ENCODE results near the gene SPNS1.

Gene SPNS1

GRCh38 chr16:29007730-29008593 lies 33.4 kb downstream of the SPNS1 start:
- H3K27ac ChIP-seq (ENCODE audit: low read depth, low read length): no peak overlapping the region
- H3K9ac ChIP-seq (ENCODE audit: low read depth in 1 of 2, low read length in 2 of 2): no peak overlapping the region

GRCh38 chr16:29009050-29009837 lies 34.7 kb downstream of the SPNS1 start:
- Histone ChIP-seq H3K27me3 (ENCODE audit: control insufficient read depth in 1 of 2, insufficient read depth in 2 of 2, low read length in 2 of 2) (no peaks in the 10 kb centered on the region), H3K9ac (ENCODE audit: low read depth in 1 of 2, low read length in 2 of 2) (no peak overlapping the region), H3K9me3 (ENCODE audit: control insufficient read depth in 1 of 2, low read length in 2 of 2) (no peaks in the 10 kb centered on the region), H3K4me3 (ENCODE audit: low read depth in 1 of 2, low read length in 2 of 2) (no peak overlapping the region), H3K36me3 (ENCODE audit: control insufficient read depth in 1 of 2, insufficient read depth in 2 of 2, low read length in 2 of 2) (no peaks in the 10 kb centered on the region), H3K4me1 (ENCODE audit: control insufficient read depth in 1 of 2, insufficient read depth in 2 of 2, low read length in 2 of 2) (peaks cover 5% of the 10 kb centered on the region in 2 donors), H3K27ac (ENCODE audit: low read depth, low read length) (no peak overlapping the region)

More at GRCh38 chr16:29007730-29008593, 33.4 kb downstream of the SPNS1 start:
- Histone ChIP-seq H3K36me3 (ENCODE audit: control insufficient read depth in 1 of 2, insufficient read depth in 2 of 2, low read length in 2 of 2) (no peaks in the 10 kb centered on the region), H3K27me3 (ENCODE audit: control insufficient read depth in 1 of 2, insufficient read depth in 2 of 2, low read length in 2 of 2) (no peaks in the 10 kb centered on the region), H3K4me3 (ENCODE audit: low read depth in 1 of 2, low read length in 2 of 2) (no peak overlapping the region), H3K4me1 (ENCODE audit: control insufficient read depth in 1 of 2, insufficient read depth in 2 of 2, low read length in 2 of 2) (no peaks in the 10 kb centered on the region), H3K9me3 (ENCODE audit: control insufficient read depth in 1 of 2, low read length in 2 of 2) (no peaks in the 10 kb centered on the region)

- H3K9ac ChIP-seq (ENCODE audit: low read depth in 1 of 2, low read length in 2 of 2): no peak overlapping the region
- H3K27me3 ChIP-seq (ENCODE audit: control insufficient read depth in 1 of 2, insufficient read depth in 2 of 2, low read length in 2 of 2): no peaks in the 10 kb centered on the region
- no peak overlapping the region for H3K4me3 ChIP-seq (ENCODE audit: low read depth in 1 of 2, low read length in 2 of 2)
- H3K4me1 ChIP-seq (ENCODE audit: control insufficient read depth in 1 of 2, insufficient read depth in 2 of 2, low read length in 2 of 2): peaks cover 5 to 8% of the 10 kb centered on the region in 2 donors
- H3K27ac ChIP-seq (ENCODE audit: low read depth, low read length): no peak overlapping the region
- H3K36me3 ChIP-seq (ENCODE audit: control insufficient read depth in 1 of 2, insufficient read depth in 2 of 2, low read length in 2 of 2): no peaks in the 10 kb centered on the region
- H3K9me3 ChIP-seq (ENCODE audit: control insufficient read depth in 1 of 2, low read length in 2 of 2): no peaks in the 10 kb centered on the region
Observed at GRCh38 chr16:29009838-29010166, 35.2 kb downstream of the SPNS1 start.

- Histone ChIP-seq H3K4me1 (ENCODE audit: control insufficient read depth in 1 of 2, insufficient read depth in 2 of 2, low read length in 2 of 2) (peaks cover 5 to 8% of the 10 kb centered on the region in 2 donors), H3K27ac (ENCODE audit: low read depth, low read length) (no peak overlapping the region), H3K4me3 (ENCODE audit: low read depth in 1 of 2, low read length in 2 of 2) (no peak overlapping the region), H3K27me3 (ENCODE audit: control insufficient read depth in 1 of 2, insufficient read depth in 2 of 2, low read length in 2 of 2) (no peaks in the 10 kb centered on the region), H3K36me3 (ENCODE audit: control insufficient read depth in 1 of 2, insufficient read depth in 2 of 2, low read length in 2 of 2) (no peaks in the 10 kb centered on the region), H3K9ac (ENCODE audit: low read depth in 1 of 2, low read length in 2 of 2) (no peak overlapping the region), H3K9me3 (ENCODE audit: control insufficient read depth in 1 of 2, low read length in 2 of 2) (no peaks in the 10 kb centered on the region)
Observed at GRCh38 chr16:29011112-29011511, 36.5 kb downstream of the SPNS1 start.

GRCh38 chr16:29011851-29012250 lies 37.3 kb downstream of the SPNS1 start:
- H3K27me3 ChIP-seq (ENCODE audit: control insufficient read depth in 1 of 2, insufficient read depth in 2 of 2, low read length in 2 of 2): no peaks in the 10 kb centered on the region
- H3K4me1 ChIP-seq (ENCODE audit: control insufficient read depth in 1 of 2, insufficient read depth in 2 of 2, low read length in 2 of 2): peaks cover 5 to 8% of the 10 kb centered on the region in 2 donors
- H3K36me3 ChIP-seq (ENCODE audit: control insufficient read depth in 1 of 2, insufficient read depth in 2 of 2, low read length in 2 of 2): no peaks in the 10 kb centered on the region
- no peaks in the 10 kb centered on the region for H3K9me3 ChIP-seq (ENCODE audit: control insufficient read depth in 1 of 2, low read length in 2 of 2)
- no peak overlapping the region for H3K9ac ChIP-seq (ENCODE audit: low read depth in 1 of 2, low read length in 2 of 2)
- H3K4me3 ChIP-seq (ENCODE audit: low read depth in 1 of 2, low read length in 2 of 2): no peak overlapping the region
- H3K27ac ChIP-seq (ENCODE audit: low read depth, low read length): no peak overlapping the region

- H3K36me3 ChIP-seq (ENCODE audit: control insufficient read depth in 1 of 2, insufficient read depth in 2 of 2, low read length in 2 of 2): no peaks in the 10 kb centered on the region
- peaks cover 5 to 8% of the 10 kb centered on the region in 2 donors for H3K4me1 ChIP-seq (ENCODE audit: control insufficient read depth in 1 of 2, insufficient read depth in 2 of 2, low read length in 2 of 2)
- no peaks in the 10 kb centered on the region for H3K27me3 ChIP-seq (ENCODE audit: control insufficient read depth in 1 of 2, insufficient read depth in 2 of 2, low read length in 2 of 2)
- no peak overlapping the region for H3K4me3 ChIP-seq (ENCODE audit: low read depth in 1 of 2, low read length in 2 of 2)
- no peaks in the 10 kb centered on the region for H3K9me3 ChIP-seq (ENCODE audit: control insufficient read depth in 1 of 2, low read length in 2 of 2)
- H3K27ac ChIP-seq (ENCODE audit: low read depth, low read length): no peak overlapping the region
- no peak overlapping the region for H3K9ac ChIP-seq (ENCODE audit: low read depth in 1 of 2, low read length in 2 of 2)
Observed at GRCh38 chr16:29012913-29013553, 38.5 kb downstream of the SPNS1 start.

- no peak overlapping the region for H3K27ac ChIP-seq (ENCODE audit: low read depth, low read length)
- peaks cover 5 to 8% of the 10 kb centered on the region in 2 donors for H3K4me1 ChIP-seq (ENCODE audit: control insufficient read depth in 1 of 2, insufficient read depth in 2 of 2, low read length in 2 of 2)
- H3K9me3 ChIP-seq (ENCODE audit: control insufficient read depth in 1 of 2, low read length in 2 of 2): no peaks in the 10 kb centered on the region
Observed at GRCh38 chr16:29014561-29015069, 40.0 kb downstream of the SPNS1 start.

GRCh38 chr16:29022196-29022595 lies 47.6 kb downstream of the SPNS1 start:
- Histone ChIP-seq H3K4me3 (ENCODE audit: low read depth in 1 of 2, low read length in 2 of 2) (no peak overlapping the region), H3K27ac (ENCODE audit: low read depth, low read length) (no peak overlapping the region), H3K9ac (ENCODE audit: low read depth in 1 of 2, low read length in 2 of 2) (no peak overlapping the region), H3K27me3 (ENCODE audit: control insufficient read depth in 1 of 2, insufficient read depth in 2 of 2, low read length in 2 of 2) (no peaks in the 10 kb centered on the region), H3K36me3 (ENCODE audit: control insufficient read depth in 1 of 2, insufficient read depth in 2 of 2, low read length in 2 of 2) (no peaks in the 10 kb centered on the region), H3K9me3 (ENCODE audit: control insufficient read depth in 1 of 2, low read length in 2 of 2) (no peaks in the 10 kb centered on the region), H3K4me1 (ENCODE audit: control insufficient read depth in 1 of 2, insufficient read depth in 2 of 2, low read length in 2 of 2) (no peaks in the 10 kb centered on the region)

More at GRCh38 chr16:29014561-29015069, 40.0 kb downstream of the SPNS1 start:
- H3K9ac ChIP-seq (ENCODE audit: low read depth in 1 of 2, low read length in 2 of 2): no peak overlapping the region
- no peaks in the 10 kb centered on the region for H3K27me3 ChIP-seq (ENCODE audit: control insufficient read depth in 1 of 2, insufficient read depth in 2 of 2, low read length in 2 of 2)
- H3K4me3 ChIP-seq (ENCODE audit: low read depth in 1 of 2, low read length in 2 of 2): no peak overlapping the region
- no peaks in the 10 kb centered on the region for H3K36me3 ChIP-seq (ENCODE audit: control insufficient read depth in 1 of 2, insufficient read depth in 2 of 2, low read length in 2 of 2)

GRCh38 chr16:29023279-29024277 lies 49.0 kb downstream of the SPNS1 start:
- no peaks in the 10 kb centered on the region for H3K9me3 ChIP-seq (ENCODE audit: control insufficient read depth in 1 of 2, low read length in 2 of 2)
- no peaks in the 10 kb centered on the region for H3K4me1 ChIP-seq (ENCODE audit: control insufficient read depth in 1 of 2, insufficient read depth in 2 of 2, low read length in 2 of 2)

More at GRCh38 chr16:29023279-29024277, 49.0 kb downstream of the SPNS1 start:
- Histone ChIP-seq H3K27ac (ENCODE audit: low read depth, low read length) (no peak overlapping the region), H3K4me3 (ENCODE audit: low read depth in 1 of 2, low read length in 2 of 2) (no peak overlapping the region), H3K27me3 (ENCODE audit: control insufficient read depth in 1 of 2, insufficient read depth in 2 of 2, low read length in 2 of 2) (no peaks in the 10 kb centered on the region), H3K36me3 (ENCODE audit: control insufficient read depth in 1 of 2, insufficient read depth in 2 of 2, low read length in 2 of 2) (no peaks in the 10 kb centered on the region), H3K9ac (ENCODE audit: low read depth in 1 of 2, low read length in 2 of 2) (no peak overlapping the region)

All from duodenal mucosa (tissue), 2 donors.